Measurements from ENCODE around the gene ZSCAN5A. TPM values are rescaled to one million over a fixed set of nuclear protein-coding genes. Genes with fewer than 3 reads are reported as not detected.

ZSCAN5A gene
- total RNA-seq, 4 donors from 2014 or later = 1.3 to 20.7 (median 12.3) TPM

DNA sequence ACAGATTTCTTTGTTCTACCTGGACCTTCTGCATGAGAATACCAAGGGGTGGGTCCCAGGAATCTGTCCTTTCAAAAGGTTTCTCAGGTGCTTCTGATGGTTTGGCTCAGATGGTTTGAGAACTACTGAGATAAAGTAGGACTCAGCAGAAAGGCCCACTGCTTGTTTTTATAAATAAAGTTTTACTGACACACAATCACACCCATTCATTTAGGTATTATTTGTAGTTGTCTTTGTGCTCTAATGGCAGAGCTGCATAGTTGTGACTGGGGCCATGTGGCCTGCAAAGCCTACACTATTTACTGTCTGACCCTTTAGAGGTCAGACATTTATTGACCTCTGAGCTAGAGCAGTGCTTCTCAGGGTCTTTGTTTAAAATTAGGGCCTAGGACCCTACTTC, 24.5 kb downstream of the ZSCAN5A start:
- Histone ChIP-seq H3K4me1 (no peaks in the 10 kb centered on the region), H3K27me3 (no peaks in the 10 kb centered on the region), H3K27ac (no peak overlapping the region), H3K9me3 (no peaks in the 10 kb centered on the region), H3K36me3 (no peaks in the 10 kb centered on the region), H3K4me3 (no peak overlapping the region)
- TF ChIP-seq, protein P1, sequence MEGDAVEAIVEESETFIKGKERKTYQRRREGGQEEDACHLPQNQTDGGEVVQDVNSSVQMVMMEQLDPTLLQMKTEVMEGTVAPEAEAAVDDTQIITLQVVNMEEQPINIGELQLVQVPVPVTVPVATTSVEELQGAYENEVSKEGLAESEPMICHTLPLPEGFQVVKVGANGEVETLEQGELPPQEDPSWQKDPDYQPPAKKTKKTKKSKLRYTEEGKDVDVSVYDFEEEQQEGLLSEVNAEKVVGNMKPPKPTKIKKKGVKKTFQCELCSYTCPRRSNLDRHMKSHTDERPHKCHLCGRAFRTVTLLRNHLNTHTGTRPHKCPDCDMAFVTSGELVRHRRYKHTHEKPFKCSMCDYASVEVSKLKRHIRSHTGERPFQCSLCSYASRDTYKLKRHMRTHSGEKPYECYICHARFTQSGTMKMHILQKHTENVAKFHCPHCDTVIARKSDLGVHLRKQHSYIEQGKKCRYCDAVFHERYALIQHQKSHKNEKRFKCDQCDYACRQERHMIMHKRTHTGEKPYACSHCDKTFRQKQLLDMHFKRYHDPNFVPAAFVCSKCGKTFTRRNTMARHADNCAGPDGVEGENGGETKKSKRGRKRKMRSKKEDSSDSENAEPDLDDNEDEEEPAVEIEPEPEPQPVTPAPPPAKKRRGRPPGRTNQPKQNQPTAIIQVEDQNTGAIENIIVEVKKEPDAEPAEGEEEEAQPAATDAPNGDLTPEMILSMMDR (IDR thresholded peaks at IDR 0.05) = no peak
- TF ChIP-seq POLR2A (IDR thresholded peaks at IDR 0.05) = no peak
- intact Hi-C loops (cut with DNase I; ENCODE audit: low total_unique reads) = no loop called here
- no peak for DNase-seq

DNA sequence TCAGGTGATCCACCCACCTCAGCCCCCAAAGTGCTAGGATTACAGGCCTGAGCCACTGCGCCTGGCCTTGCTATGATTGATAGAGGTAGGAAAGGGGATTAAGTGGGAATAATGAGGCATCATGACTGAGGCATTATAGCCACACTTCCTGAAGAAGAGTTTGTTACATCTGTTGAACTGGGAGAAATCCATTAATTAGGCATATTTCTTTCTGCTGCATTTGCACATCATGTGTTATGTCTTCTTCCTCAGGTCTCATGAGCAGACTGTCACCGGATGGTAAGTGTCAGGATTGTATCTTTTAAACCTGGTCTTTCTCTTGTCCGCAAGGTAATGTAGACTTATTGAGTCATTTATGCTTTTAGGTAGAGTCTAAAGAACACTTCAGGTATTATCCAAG, 29.9 kb downstream of the ZSCAN5A start:
- intact Hi-C loops (cut with DNase I; ENCODE audit: low total_unique reads) = no loop called here
- H3K36me3 ChIP-seq = no peaks in the 10 kb centered on the region
- TF ChIP-seq, protein P1 (IDR thresholded peaks at IDR 0.05) = no peak
- no peak for TF ChIP-seq POLR2A (IDR thresholded peaks at IDR 0.05)

DNA sequence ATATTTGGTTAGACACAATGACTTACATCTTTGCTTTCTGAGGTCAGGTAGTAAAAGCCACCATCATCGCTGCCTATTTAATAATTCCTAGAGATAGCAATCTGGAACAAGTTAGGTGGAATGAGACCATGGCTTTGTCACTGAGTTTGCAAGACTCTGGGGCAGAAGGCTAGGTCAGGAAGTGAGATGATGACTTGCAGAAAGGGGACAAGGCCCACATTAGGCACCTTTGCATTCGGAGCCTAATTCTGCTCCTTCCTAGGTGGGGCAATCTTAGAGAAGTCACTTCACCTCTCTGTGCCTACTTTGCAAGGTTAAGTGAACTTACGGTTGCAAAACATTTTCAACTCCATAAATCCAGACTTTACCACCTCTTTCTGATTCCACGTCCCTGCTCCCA, 31.8 kb downstream of the ZSCAN5A start:
- DNase-seq = no peak
- no peak for TF ChIP-seq POLR2A (IDR thresholded peaks at IDR 0.05)
- TF ChIP-seq, protein P1 (IDR thresholded peaks at IDR 0.05) = no peak
- intact Hi-C loops (cut with DNase I; ENCODE audit: low total_unique reads) = no loop called here
- H3K36me3 ChIP-seq = no peaks in the 10 kb centered on the region
- no peak overlapping the region for H3K4me3 ChIP-seq
- no peaks in the 10 kb centered on the region for H3K27me3 ChIP-seq
- H3K9me3 ChIP-seq = no peaks in the 10 kb centered on the region
- H3K4me1 ChIP-seq = no peaks in the 10 kb centered on the region
- no peak overlapping the region for H3K27ac ChIP-seq

More for the DNA sequence above, 29.9 kb downstream of the ZSCAN5A start:
- H3K4me3 ChIP-seq = no peak overlapping the region
- H3K27me3 ChIP-seq = no peaks in the 10 kb centered on the region
- no peak overlapping the region for H3K27ac ChIP-seq
- no peaks in the 10 kb centered on the region for H3K4me1 ChIP-seq
- no peak for DNase-seq
- no peaks in the 10 kb centered on the region for H3K9me3 ChIP-seq

DNA sequence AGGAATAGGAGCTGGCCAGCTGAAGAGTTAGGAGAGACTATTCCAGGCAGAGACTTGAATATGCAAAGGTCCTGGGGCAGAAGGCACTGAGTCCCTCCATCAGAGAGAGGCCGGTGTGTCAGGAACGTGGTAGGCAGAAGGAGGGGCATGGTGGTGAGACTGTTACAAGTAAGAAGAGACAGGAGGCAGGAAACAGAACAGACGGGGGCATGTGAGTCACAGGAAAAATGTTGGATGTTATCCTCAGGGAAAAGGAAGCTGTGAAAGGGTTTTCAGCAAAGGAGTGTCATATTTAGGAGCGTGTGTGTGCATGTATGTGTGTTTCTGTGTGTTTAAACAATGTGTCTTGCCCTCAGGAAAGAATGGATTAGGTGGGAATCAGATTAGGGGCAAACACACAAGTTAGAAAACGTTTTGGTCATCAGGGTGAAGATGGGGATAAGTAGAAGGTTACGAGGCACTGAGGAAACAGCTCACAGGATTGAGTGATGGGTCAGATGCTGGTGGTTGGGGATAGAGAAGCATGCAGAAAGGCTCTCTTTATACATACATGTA, 41.0 kb downstream of the ZSCAN5A start:
- intact Hi-C loops (cut with DNase I; ENCODE audit: low total_unique reads) = no loop called here
- no peak for TF ChIP-seq POLR2A (IDR thresholded peaks at IDR 0.05)
- TF ChIP-seq, protein P1 (IDR thresholded peaks at IDR 0.05) = no peak

DNA sequence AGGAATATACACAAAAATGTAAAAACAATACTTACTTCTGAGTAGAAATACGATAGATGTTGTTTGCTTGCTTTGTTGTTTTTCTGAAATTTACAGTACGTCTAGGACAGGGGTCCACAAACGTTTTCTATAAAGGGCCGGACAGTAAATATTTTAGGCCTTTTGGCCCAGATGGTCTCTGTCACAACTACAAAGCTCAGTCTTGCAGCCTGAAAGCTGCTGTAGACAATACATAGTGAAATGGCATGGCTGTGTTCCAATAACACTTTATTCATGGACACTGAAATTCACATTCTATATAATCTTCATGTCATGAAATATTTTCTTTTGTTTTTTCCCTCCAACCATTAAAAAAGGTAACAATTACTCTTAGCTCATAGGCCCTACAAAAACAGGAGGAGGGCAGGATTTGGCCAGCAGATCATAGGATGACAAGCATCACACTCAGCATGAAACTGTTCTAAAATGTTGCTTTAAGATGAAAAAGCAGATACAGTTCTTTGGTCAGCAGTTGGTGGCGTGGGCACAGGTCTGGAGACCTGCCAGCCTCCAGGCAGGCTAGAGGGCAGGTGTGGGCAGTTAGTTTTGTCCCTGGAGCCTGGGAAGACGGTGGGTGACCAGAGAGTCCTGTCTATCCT, 42.4 kb downstream of the ZSCAN5A start, which contains the start of gene EDDM13:
EDDM13 (plus strand) TSS at position 588 of the 638 bp plus-strand sequence. CDS start 87 bp downstream, outside the sequence.
- TF ChIP-seq POLR2A (IDR thresholded peaks at IDR 0.05) = no peak
- TF ChIP-seq, protein P1 (IDR thresholded peaks at IDR 0.05) = no peak
- no peak within 1 kb of the TSS for H3K27ac ChIP-seq
- intact Hi-C loops (cut with DNase I; ENCODE audit: low total_unique reads) = no loop called here

More for the DNA sequence above, 41.0 kb downstream of the ZSCAN5A start:
- no peaks in the 10 kb centered on the region for H3K27me3 ChIP-seq
- no peak overlapping the region for H3K27ac ChIP-seq
- no peak for DNase-seq
- H3K4me1 ChIP-seq = no peaks in the 10 kb centered on the region
- H3K4me3 ChIP-seq = no peak overlapping the region
- no peaks in the 10 kb centered on the region for H3K36me3 ChIP-seq
- H3K9me3 ChIP-seq = no peaks in the 10 kb centered on the region

More for the DNA sequence above, 42.4 kb downstream of the ZSCAN5A start, which contains the start of gene EDDM13:
- Histone ChIP-seq H3K9me3 (no peaks in the 10 kb centered on the region), H3K4me3 (no peak within 1 kb of the TSS), H3K4me1 (no peaks in the 10 kb centered on the region), H3K27me3 (no peaks in the 10 kb centered on the region), H3K36me3 (no peaks in the 10 kb centered on the region)
- DNase-seq = no peak

Data from uterus (tissue), 4 donors.